H9 (cell line): ENCODE results near the gene MCEMP1. TPM values are rescaled to one million over a fixed set of nuclear protein-coding genes. Genes with fewer than 3 reads are reported as not detected.
A peak's percentile ranks its signal among the peaks of the same experiment; 100 is the strongest.

Experiments used
- DNase-seq: peaks from one replicate; pipeline ENCODE4 v3.0.0-alpha.2; 2017
- H2AFZ ChIP-seq: one replicate; pipeline ENCODE4 v1.6.1; 2013; ENCODE audit warnings: mild to moderate bottlenecking, low read length, control low read depth, moderate library complexity
- H2AK5ac ChIP-seq: 2 replicates; pipeline ENCODE4 v1.6.1; 2013; ENCODE audit warnings: low read length, control low read depth, mixed read lengths; ENCODE audit not compliant: insufficient read length
- H2BK120ac ChIP-seq: one replicate; pipeline ENCODE4 v1.6.1; 2013; ENCODE audit warnings: low read depth, mild to moderate bottlenecking, low read length, control low read depth, inconsistent platforms; ENCODE audit not compliant: poor library complexity, severe bottlenecking
- H2BK12ac ChIP-seq: 2 replicates; pipeline ENCODE4 v1.6.1; 2013; ENCODE audit warnings: low read length, control low read depth, mixed read lengths, low read depth; ENCODE audit not compliant: insufficient read length
- H2BK15ac ChIP-seq: 2 replicates; pipeline ENCODE4 v1.6.1; 2013; ENCODE audit warnings: low read depth, low read length, control low read depth
- H2BK20ac ChIP-seq: one replicate; pipeline ENCODE4 v1.6.1; 2013; ENCODE audit warnings: low read depth, mild to moderate bottlenecking, low read length, control low read depth, inconsistent platforms; ENCODE audit not compliant: poor library complexity, severe bottlenecking
- H2BK5ac ChIP-seq: 2 replicates; pipeline ENCODE4 v1.6.1; 2013; ENCODE audit warnings: low read length, control low read depth, mixed read lengths; ENCODE audit not compliant: insufficient read length
- H3K14ac ChIP-seq: 2 replicates; pipeline ENCODE4 v1.6.1; 2013; ENCODE audit warnings: low read length, control low read depth; ENCODE audit not compliant: insufficient read depth
- H3K18ac ChIP-seq: 2 replicates; pipeline ENCODE4 v1.6.1; 2013; ENCODE audit warnings: low read depth, mild to moderate bottlenecking, mixed read lengths, low read length, control low read depth; ENCODE audit not compliant: insufficient read length
- H3K23ac ChIP-seq: 2 replicates; pipeline ENCODE4 v1.6.1; 2013; ENCODE audit warnings: low read length, control low read depth, mixed read lengths, low read depth; ENCODE audit not compliant: insufficient read length
- H3K23me2 ChIP-seq: 2 replicates; pipeline ENCODE4 v1.6.1; 2013; ENCODE audit warnings: low read depth, mild to moderate bottlenecking, mixed read lengths, low read length, control low read depth; ENCODE audit not compliant: insufficient read length, poor library complexity, severe bottlenecking
- H3K27ac ChIP-seq: 2 replicates; pipeline ENCODE4 v1.5.1; 2013; ENCODE audit warnings: low read length, control low read depth, mixed read lengths, low read depth; ENCODE audit not compliant: insufficient read length
- H3K27me3 ChIP-seq: 2 replicates; pipeline ENCODE4 v1.6.1; 2013; ENCODE audit warnings: low read length, control low read depth, inconsistent platforms; ENCODE audit not compliant: insufficient read depth
- H3K4ac ChIP-seq: 2 replicates; pipeline ENCODE4 v1.6.1; 2013; ENCODE audit warnings: low read depth, mild to moderate bottlenecking, control low read depth, inconsistent platforms, low read length, moderate library complexity
- H3K4me1 ChIP-seq: 2 replicates; pipeline ENCODE4 v1.6.1; 2013; ENCODE audit warnings: low read length, control low read depth, inconsistent platforms; ENCODE audit not compliant: insufficient read depth
- H3K4me2 ChIP-seq: 2 replicates; pipeline ENCODE4 v1.6.1; 2013; ENCODE audit warnings: low read length, control low read depth, mixed read lengths; ENCODE audit not compliant: insufficient read length, insufficient read depth
- H3K56ac ChIP-seq: 2 replicates; pipeline ENCODE4 v1.6.1; 2013; ENCODE audit warnings: low read depth, mild to moderate bottlenecking, mixed read lengths, low read length, control low read depth; ENCODE audit not compliant: insufficient read length
- H3K79me1 ChIP-seq: 2 replicates; pipeline ENCODE4 v1.6.1; 2013; ENCODE audit warnings: low read depth, mild to moderate bottlenecking, moderate library complexity, low read length, control low read depth, inconsistent platforms; ENCODE audit not compliant: insufficient read depth, poor library complexity, severe bottlenecking
- H3K79me2 ChIP-seq: 2 replicates; pipeline ENCODE4 v1.6.1; 2013; ENCODE audit warnings: low read length, control low read depth, inconsistent platforms; ENCODE audit not compliant: insufficient read depth
- H3K9ac ChIP-seq: 2 replicates; pipeline ENCODE4 v1.6.1; 2013; ENCODE audit warnings: low read length, control low read depth, mixed read lengths; ENCODE audit not compliant: insufficient read length; ENCODE audit errors: extremely low read depth
- H3K9me3 ChIP-seq: one replicate; pipeline ENCODE4 v1.6.1; 2013; ENCODE audit warnings: low read depth, low read length, inconsistent platforms; ENCODE audit not compliant: control insufficient read depth
- H3T11ph ChIP-seq: one replicate; pipeline ENCODE4 v1.6.1; 2013; ENCODE audit warnings: mild to moderate bottlenecking, low read length, control low read depth, inconsistent platforms
- H4K20me1 ChIP-seq: one replicate; pipeline ENCODE4 v1.6.1; 2013; ENCODE audit not compliant: control insufficient read depth, insufficient read length, insufficient read depth
- H4K5ac ChIP-seq: 2 replicates; pipeline ENCODE4 v1.6.1; 2013; ENCODE audit warnings: low read depth, mild to moderate bottlenecking, mixed read lengths, low read length, control low read depth; ENCODE audit not compliant: insufficient read length
- H4K8ac ChIP-seq: replicated peaks from 2 replicates; pipeline ENCODE4 v1.6.1; 2013; ENCODE audit warnings: low read length, control low read depth, mixed read lengths, low read depth; ENCODE audit not compliant: insufficient read length
- H4K91ac ChIP-seq: 2 replicates; pipeline ENCODE4 v1.6.1; 2013; ENCODE audit warnings: low read depth, mild to moderate bottlenecking, moderate library complexity, mixed read lengths, low read length, control low read depth; ENCODE audit not compliant: insufficient read length
- H3K27ac Mint-ChIP-seq, 3 experiments: 2 replicates in 2 of 3; 3 replicates in 1 of 3; pipeline ENCODE4 v1.8.0; 2020 to 2021; ENCODE audit warnings: mixed read lengths in 3 of 3, mild to moderate bottlenecking in 1 of 3, moderate library complexity in 1 of 3
- H3K27me3 Mint-ChIP-seq: 2 replicates; pipeline ENCODE4 v1.8.0; 2021; ENCODE audit warnings: low read depth, mild to moderate bottlenecking, moderate library complexity, mixed read lengths
- H3K36me3 Mint-ChIP-seq, 3 experiments: 2 replicates in 2 of 3; 3 replicates in 1 of 3; pipeline ENCODE4 v1.8.0; 2020 to 2021; ENCODE audit warnings: low read depth in 3 of 3, mixed read lengths in 3 of 3; ENCODE audit not compliant: insufficient read depth in 1 of 3
- H3K4me1 Mint-ChIP-seq, 2 experiments: 2 replicates each; pipeline ENCODE4 v1.8.0; 2020; ENCODE audit warnings: mixed read lengths in 2 of 2
- H3K4me3 Mint-ChIP-seq, 2 experiments: 2 replicates in 1 of 2; 3 replicates in 1 of 2; pipeline ENCODE4 v1.8.0; 2020 to 2021; ENCODE audit warnings: mild to moderate bottlenecking in 2 of 2, mixed read lengths in 2 of 2, moderate library complexity in 1 of 2
- H3K9me3 Mint-ChIP-seq, 2 experiments: 2 replicates in 1 of 2; 3 replicates in 1 of 2; pipeline ENCODE4 v1.8.0; 2020; ENCODE audit warnings: mild to moderate bottlenecking in 2 of 2, mixed read lengths in 2 of 2, moderate library complexity in 1 of 2
- WGBS: extraction: QIAGEN DNeasy Blood & Tissue Kit; methylation state at CpG from one replicate; pipeline ENCODE4 v1.1.7; 2013; ENCODE audit warnings: missing lambda C conversion rate, low lambda C conversion rate, mixed read lengths; ENCODE audit not compliant: insufficient read length; ENCODE audit errors: extremely low coverage; 5-methylcytosine and 5-hydroxymethylcytosine counted together
- total RNA-seq: library from RNA; stranded (reverse); gene quantifications from 2 replicates; pipeline ENCODE4 v1.2.1, GENCODE V29; 2021
- TF ChIP-seq, protein P1 (sequence below): fragments of 200-600 bp; sonication (generic); conservative IDR thresholded peaks from 3 replicates; pipeline ENCODE4 v1.8.0; 2021; ENCODE audit warnings: antibody characterized with exemption, mild to moderate bottlenecking

Gene MCEMP1
- total RNA-seq, 1 experiment from 2014 or later, result not detected

GRCh38 chr19:7636691-7637373 is 40.1 kb upstream of the MCEMP1 start, which contains the start of gene STXBP2:
TSS of gene STXBP2 (plus strand) at chr19:7637110. CDS start at chr19:7637150, 40 bp downstream.
- Histone ChIP-seq H3K9me3 (no peaks in the 10 kb centered on the region), H3K27ac (no peak within 1 kb of the TSS)

More at GRCh38 chr19:7636691-7637373, 40.1 kb upstream of the MCEMP1 start, which contains the start of gene STXBP2:
- Histone ChIP-seq H4K5ac (no peak within 1 kb of the TSS), H3K18ac (peak within 1 kb of the TSS; percentile 66), H3K23me2 (no peaks in the 10 kb centered on the region), H3T11ph (no peak within 1 kb of the TSS), H3K4me2 (peak within 1 kb of the TSS; percentile 55), H2AFZ (no peak within 1 kb of the TSS), H3K4ac (no peak within 1 kb of the TSS), H3K14ac (no peak within 1 kb of the TSS; the same call in 1 of the 2 replicates), H4K91ac (no peak within 1 kb of the TSS), H2AK5ac (no peak within 1 kb of the TSS), H3K79me1 (no peaks in the 10 kb centered on the region), H3K56ac (no peak within 1 kb of the TSS), H2BK5ac (no peak within 1 kb of the TSS), H2BK12ac (no peak within 1 kb of the TSS), H3K27me3 (peaks cover 16% of the 10 kb centered on the region; the same call in 1 of the 2 replicates), H3K4me1 (no peaks in the 10 kb centered on the region), H2BK120ac (no peak within 1 kb of the TSS), H3K23ac (no peak within 1 kb of the TSS), H4K20me1 (no peaks in the 10 kb centered on the region), H3K9ac (no peak within 1 kb of the TSS), H2BK15ac (no peak within 1 kb of the TSS), H2BK20ac (no peak within 1 kb of the TSS), H3K79me2 (no peaks in the 10 kb centered on the region), H4K8ac (no peak within 1 kb of the TSS)
- TF ChIP-seq, protein P1, sequence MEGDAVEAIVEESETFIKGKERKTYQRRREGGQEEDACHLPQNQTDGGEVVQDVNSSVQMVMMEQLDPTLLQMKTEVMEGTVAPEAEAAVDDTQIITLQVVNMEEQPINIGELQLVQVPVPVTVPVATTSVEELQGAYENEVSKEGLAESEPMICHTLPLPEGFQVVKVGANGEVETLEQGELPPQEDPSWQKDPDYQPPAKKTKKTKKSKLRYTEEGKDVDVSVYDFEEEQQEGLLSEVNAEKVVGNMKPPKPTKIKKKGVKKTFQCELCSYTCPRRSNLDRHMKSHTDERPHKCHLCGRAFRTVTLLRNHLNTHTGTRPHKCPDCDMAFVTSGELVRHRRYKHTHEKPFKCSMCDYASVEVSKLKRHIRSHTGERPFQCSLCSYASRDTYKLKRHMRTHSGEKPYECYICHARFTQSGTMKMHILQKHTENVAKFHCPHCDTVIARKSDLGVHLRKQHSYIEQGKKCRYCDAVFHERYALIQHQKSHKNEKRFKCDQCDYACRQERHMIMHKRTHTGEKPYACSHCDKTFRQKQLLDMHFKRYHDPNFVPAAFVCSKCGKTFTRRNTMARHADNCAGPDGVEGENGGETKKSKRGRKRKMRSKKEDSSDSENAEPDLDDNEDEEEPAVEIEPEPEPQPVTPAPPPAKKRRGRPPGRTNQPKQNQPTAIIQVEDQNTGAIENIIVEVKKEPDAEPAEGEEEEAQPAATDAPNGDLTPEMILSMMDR, result peak; percentile 28; the same call in 1 of the 3 replicates
- WGBS, result no CpG with 5 or more reads among the region's 61 CpGs
- peaks cover 30% of the 10 kb centered on the region for H3K27me3 Mint-ChIP-seq
- H3K4me3 Mint-ChIP-seq, result peak within 1 kb of the TSS; percentile 79 to 81
- H3K36me3 Mint-ChIP-seq, result peaks cover 7 to 14% (median 13%) of the 10 kb centered on the region in 3 experiments; a peak in 6 of 7 replicates
- peaks cover 0 to 5% of the 10 kb centered on the region in 2 experiments; a peak in 1 of 4 replicates for H3K4me1 Mint-ChIP-seq
- H3K27ac Mint-ChIP-seq, result peak within 1 kb of the TSS in 1 of 3 experiments; percentile 89; a peak in 1 of 7 replicates
- no peaks in the 10 kb centered on the region for H3K9me3 Mint-ChIP-seq
- DNase-seq, result peak; percentile 91
